ENCODE results near the gene GREM2. TPM values are rescaled to one million over a fixed set of nuclear protein-coding genes. Genes with fewer than 3 reads are reported as not detected.
A peak's percentile ranks its signal among the peaks of the same experiment; 100 is the strongest.

The GREM2 gene
- total RNA-seq, 1 donor from 2014 or later = 2.6 TPM

GRCh38 chr1:240597153-240597745 is 14.7 kb downstream of the GREM2 start:
- Histone ChIP-seq H3K36me3 (ENCODE audit: control insufficient read depth in 3 of 3, insufficient read depth in 3 of 3, low read length in 3 of 3) (no peaks in the 10 kb centered on the region), H3K9ac (ENCODE audit: low read depth in 1 of 3, low read length in 3 of 3) (peak overlapping the region in 2 of 3 donors; percentile 0 to 39), H3K4me3 (ENCODE audit: low read length in 3 of 3) (peak overlapping the region in 2 of 3 donors; percentile 32 to 39), H3K4me1 (ENCODE audit: control insufficient read depth in 3 of 3, insufficient read depth in 3 of 3, low read length in 3 of 3) (peaks cover 0 to 11% (median 0%) of the 10 kb centered on the region in 3 donors), H3K27me3 (ENCODE audit: control insufficient read depth in 3 of 3, insufficient read depth in 3 of 3, low read length in 3 of 3) (no peaks in the 10 kb centered on the region), H3K27ac (ENCODE audit: low read depth, low read length) (peak overlapping the region; percentile 48), H3K9me3 (ENCODE audit: control insufficient read depth in 3 of 3, low read length in 3 of 3) (no peaks in the 10 kb centered on the region)

- Histone ChIP-seq H3K9ac (ENCODE audit: low read depth in 1 of 3, low read length in 3 of 3) (no peak overlapping the region), H3K36me3 (ENCODE audit: control insufficient read depth in 3 of 3, insufficient read depth in 3 of 3, low read length in 3 of 3) (no peaks in the 10 kb centered on the region), H3K27ac (ENCODE audit: low read depth, low read length) (no peak overlapping the region), H3K27me3 (ENCODE audit: control insufficient read depth in 3 of 3, insufficient read depth in 3 of 3, low read length in 3 of 3) (no peaks in the 10 kb centered on the region), H3K4me3 (ENCODE audit: low read length in 3 of 3) (no peak overlapping the region), H3K4me1 (ENCODE audit: control insufficient read depth in 3 of 3, insufficient read depth in 3 of 3, low read length in 3 of 3) (peaks cover 0 to 11% (median 0%) of the 10 kb centered on the region in 3 donors), H3K9me3 (ENCODE audit: control insufficient read depth in 3 of 3, low read length in 3 of 3) (no peaks in the 10 kb centered on the region)
Observed at GRCh38 chr1:240595476-240595875, 16.5 kb downstream of the GREM2 start.

GRCh38 chr1:240591564-240591963 is 20.4 kb downstream of the GREM2 start:
- Histone ChIP-seq H3K9me3 (ENCODE audit: control insufficient read depth in 3 of 3, low read length in 3 of 3) (no peaks in the 10 kb centered on the region), H3K4me3 (ENCODE audit: low read length in 3 of 3) (no peak overlapping the region), H3K27me3 (ENCODE audit: control insufficient read depth in 3 of 3, insufficient read depth in 3 of 3, low read length in 3 of 3) (no peaks in the 10 kb centered on the region), H3K4me1 (ENCODE audit: control insufficient read depth in 3 of 3, insufficient read depth in 3 of 3, low read length in 3 of 3) (peaks cover 0 to 8% (median 0%) of the 10 kb centered on the region in 3 donors), H3K36me3 (ENCODE audit: control insufficient read depth in 3 of 3, insufficient read depth in 3 of 3, low read length in 3 of 3) (no peaks in the 10 kb centered on the region), H3K9ac (ENCODE audit: low read depth in 1 of 3, low read length in 3 of 3) (no peak overlapping the region), H3K27ac (ENCODE audit: low read depth, low read length) (no peak overlapping the region)

- Histone ChIP-seq H3K9me3 (ENCODE audit: control insufficient read depth in 3 of 3, low read length in 3 of 3) (no peaks in the 10 kb centered on the region), H3K9ac (ENCODE audit: low read depth in 1 of 3, low read length in 3 of 3) (no peak overlapping the region), H3K4me3 (ENCODE audit: low read length in 3 of 3) (no peak overlapping the region), H3K27me3 (ENCODE audit: control insufficient read depth in 3 of 3, insufficient read depth in 3 of 3, low read length in 3 of 3) (no peaks in the 10 kb centered on the region), H3K36me3 (ENCODE audit: control insufficient read depth in 3 of 3, insufficient read depth in 3 of 3, low read length in 3 of 3) (no peaks in the 10 kb centered on the region), H3K4me1 (ENCODE audit: control insufficient read depth in 3 of 3, insufficient read depth in 3 of 3, low read length in 3 of 3) (peaks cover 0 to 7% (median 0%) of the 10 kb centered on the region in 3 donors), H3K27ac (ENCODE audit: low read depth, low read length) (no peak overlapping the region)
Observed at GRCh38 chr1:240591078-240591477, 20.9 kb downstream of the GREM2 start.

GRCh38 chr1:240589585-240590110 is 22.3 kb downstream of the GREM2 start:
- Histone ChIP-seq H3K36me3 (ENCODE audit: control insufficient read depth in 3 of 3, insufficient read depth in 3 of 3, low read length in 3 of 3) (no peaks in the 10 kb centered on the region), H3K9me3 (ENCODE audit: control insufficient read depth in 3 of 3, low read length in 3 of 3) (no peaks in the 10 kb centered on the region), H3K9ac (ENCODE audit: low read depth in 1 of 3, low read length in 3 of 3) (no peak overlapping the region), H3K27me3 (ENCODE audit: control insufficient read depth in 3 of 3, insufficient read depth in 3 of 3, low read length in 3 of 3) (no peaks in the 10 kb centered on the region), H3K4me3 (ENCODE audit: low read length in 3 of 3) (no peak overlapping the region), H3K27ac (ENCODE audit: low read depth, low read length) (no peak overlapping the region), H3K4me1 (ENCODE audit: control insufficient read depth in 3 of 3, insufficient read depth in 3 of 3, low read length in 3 of 3) (peaks cover 0 to 7% (median 0%) of the 10 kb centered on the region in 3 donors)

GRCh38 chr1:240586006-240586405 is 25.9 kb downstream of the GREM2 start:
- Histone ChIP-seq H3K27ac (ENCODE audit: low read depth, low read length) (peak overlapping the region; percentile 4), H3K27me3 (ENCODE audit: control insufficient read depth in 3 of 3, insufficient read depth in 3 of 3, low read length in 3 of 3) (no peaks in the 10 kb centered on the region), H3K36me3 (ENCODE audit: control insufficient read depth in 3 of 3, insufficient read depth in 3 of 3, low read length in 3 of 3) (no peaks in the 10 kb centered on the region), H3K4me1 (ENCODE audit: control insufficient read depth in 3 of 3, insufficient read depth in 3 of 3, low read length in 3 of 3) (peaks cover 0 to 7% (median 0%) of the 10 kb centered on the region in 3 donors), H3K4me3 (ENCODE audit: low read length in 3 of 3) (no peak overlapping the region), H3K9me3 (ENCODE audit: control insufficient read depth in 3 of 3, low read length in 3 of 3) (no peaks in the 10 kb centered on the region), H3K9ac (ENCODE audit: low read depth in 1 of 3, low read length in 3 of 3) (no peak overlapping the region)

- H3K36me3 ChIP-seq (ENCODE audit: control insufficient read depth in 3 of 3, insufficient read depth in 3 of 3, low read length in 3 of 3) = no peaks in the 10 kb centered on the region
- H3K27ac ChIP-seq (ENCODE audit: low read depth, low read length) = no peak overlapping the region
- H3K27me3 ChIP-seq (ENCODE audit: control insufficient read depth in 3 of 3, insufficient read depth in 3 of 3, low read length in 3 of 3) = no peaks in the 10 kb centered on the region
- H3K9ac ChIP-seq (ENCODE audit: low read depth in 1 of 3, low read length in 3 of 3) = no peak overlapping the region
- H3K4me3 ChIP-seq (ENCODE audit: low read length in 3 of 3) = no peak overlapping the region
- H3K4me1 ChIP-seq (ENCODE audit: control insufficient read depth in 3 of 3, insufficient read depth in 3 of 3, low read length in 3 of 3) = peaks cover 0 to 4% (median 0%) of the 10 kb centered on the region in 3 donors
- H3K9me3 ChIP-seq (ENCODE audit: control insufficient read depth in 3 of 3, low read length in 3 of 3) = no peaks in the 10 kb centered on the region
Observed at GRCh38 chr1:240582953-240583352, 29.0 kb downstream of the GREM2 start.

GRCh38 chr1:240579511-240579910 is 32.4 kb downstream of the GREM2 start:
- H3K4me3 ChIP-seq (ENCODE audit: low read length in 3 of 3) = no peak overlapping the region
- H3K9me3 ChIP-seq (ENCODE audit: control insufficient read depth in 3 of 3, low read length in 3 of 3) = no peaks in the 10 kb centered on the region
- H3K4me1 ChIP-seq (ENCODE audit: control insufficient read depth in 3 of 3, insufficient read depth in 3 of 3, low read length in 3 of 3) = no peaks in the 10 kb centered on the region
- no peak overlapping the region for H3K9ac ChIP-seq (ENCODE audit: low read depth in 1 of 3, low read length in 3 of 3)
- H3K27ac ChIP-seq (ENCODE audit: low read depth, low read length) = no peak overlapping the region
- no peaks in the 10 kb centered on the region for H3K27me3 ChIP-seq (ENCODE audit: control insufficient read depth in 3 of 3, insufficient read depth in 3 of 3, low read length in 3 of 3)
- no peaks in the 10 kb centered on the region for H3K36me3 ChIP-seq (ENCODE audit: control insufficient read depth in 3 of 3, insufficient read depth in 3 of 3, low read length in 3 of 3)

- H3K36me3 ChIP-seq (ENCODE audit: control insufficient read depth in 3 of 3, insufficient read depth in 3 of 3, low read length in 3 of 3) = no peaks in the 10 kb centered on the region
- H3K27ac ChIP-seq (ENCODE audit: low read depth, low read length) = peak overlapping the region; percentile 66
- no peaks in the 10 kb centered on the region for H3K9me3 ChIP-seq (ENCODE audit: control insufficient read depth in 3 of 3, low read length in 3 of 3)
- H3K27me3 ChIP-seq (ENCODE audit: control insufficient read depth in 3 of 3, insufficient read depth in 3 of 3, low read length in 3 of 3) = no peaks in the 10 kb centered on the region
- no peak overlapping the region for H3K4me3 ChIP-seq (ENCODE audit: low read length in 3 of 3)
- H3K4me1 ChIP-seq (ENCODE audit: control insufficient read depth in 3 of 3, insufficient read depth in 3 of 3, low read length in 3 of 3) = no peaks in the 10 kb centered on the region
- H3K9ac ChIP-seq (ENCODE audit: low read depth in 1 of 3, low read length in 3 of 3) = no peak overlapping the region
Observed at GRCh38 chr1:240577095-240577494, 34.9 kb downstream of the GREM2 start.

- Histone ChIP-seq H3K36me3 (ENCODE audit: control insufficient read depth in 3 of 3, insufficient read depth in 3 of 3, low read length in 3 of 3) (no peaks in the 10 kb centered on the region), H3K9me3 (ENCODE audit: control insufficient read depth in 3 of 3, low read length in 3 of 3) (no peaks in the 10 kb centered on the region), H3K27me3 (ENCODE audit: control insufficient read depth in 3 of 3, insufficient read depth in 3 of 3, low read length in 3 of 3) (no peaks in the 10 kb centered on the region), H3K4me3 (ENCODE audit: low read length in 3 of 3) (peak overlapping the region; percentile 55 to 64 (median 58)), H3K9ac (ENCODE audit: low read depth in 1 of 3, low read length in 3 of 3) (peak overlapping the region in 2 of 3 donors; percentile 6 to 34), H3K27ac (ENCODE audit: low read depth, low read length) (peak overlapping the region; percentile 66), H3K4me1 (ENCODE audit: control insufficient read depth in 3 of 3, insufficient read depth in 3 of 3, low read length in 3 of 3) (no peaks in the 10 kb centered on the region)
Observed at GRCh38 chr1:240575981-240576662, 35.8 kb downstream of the GREM2 start.

Data from skeletal muscle tissue (tissue), 4 donors.